Head of caudate nucleus (tissue), 42 donors: Measurements from ENCODE around the gene VPS26A.
"Not testable (repeated sequence)": the region's sequence is repeated elsewhere in the genome, so short reads cannot be mapped to it uniquely, and the experiment has no call there.

Experiments used
- DNase-seq, 42 donors: peaks; one replicate each; pipeline versions ENCODE4 v3.0.0 to v3.0.0-alpha.2; 2020 to 2021; ENCODE audit warnings: mixed read lengths in 7 of 42
- intact Hi-C: fragments of 100-400 bp; cut with DNase I; formaldehyde crosslinking; loops from one replicate; pipeline ENCODE4 v1.15.0; 2022

The VPS26A gene

DNA sequence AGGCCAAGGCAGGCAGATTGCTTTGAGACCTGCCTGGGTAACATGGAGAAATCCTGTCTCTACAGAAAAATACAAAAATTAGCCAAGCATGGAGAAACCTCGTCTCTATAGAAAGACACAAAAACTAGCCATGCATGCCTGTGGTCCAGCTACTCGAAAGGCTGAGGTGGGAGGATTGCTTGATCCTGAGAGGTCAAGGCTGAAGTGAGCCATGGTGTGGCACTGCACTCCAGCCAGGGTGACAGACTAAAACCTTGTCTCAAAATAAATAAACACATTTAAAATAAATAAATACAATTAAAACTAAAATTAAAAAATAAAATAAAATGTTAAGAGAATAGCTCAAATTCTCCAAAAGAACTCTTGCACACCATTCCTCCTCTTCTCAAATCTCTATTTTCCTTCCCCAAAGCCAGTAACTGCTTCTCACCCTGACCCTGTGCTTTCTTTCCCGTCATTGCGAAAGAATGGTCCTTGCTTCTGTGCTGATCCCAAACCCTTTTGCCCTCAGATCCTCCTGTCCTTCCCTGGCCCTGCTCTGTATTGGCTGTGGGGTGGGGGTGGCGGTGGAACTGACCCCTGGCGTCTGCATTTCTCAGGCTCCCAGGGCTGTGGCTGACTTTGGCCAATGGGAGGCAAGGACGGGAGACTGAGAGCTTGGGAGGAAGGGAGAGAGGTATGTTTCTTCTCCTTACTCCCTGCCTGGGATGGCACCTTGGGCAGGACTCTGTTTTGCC is 23.7 kb upstream of the VPS26A start:
- no peak for DNase-seq
- intact Hi-C loops, result no loop called here

DNA sequence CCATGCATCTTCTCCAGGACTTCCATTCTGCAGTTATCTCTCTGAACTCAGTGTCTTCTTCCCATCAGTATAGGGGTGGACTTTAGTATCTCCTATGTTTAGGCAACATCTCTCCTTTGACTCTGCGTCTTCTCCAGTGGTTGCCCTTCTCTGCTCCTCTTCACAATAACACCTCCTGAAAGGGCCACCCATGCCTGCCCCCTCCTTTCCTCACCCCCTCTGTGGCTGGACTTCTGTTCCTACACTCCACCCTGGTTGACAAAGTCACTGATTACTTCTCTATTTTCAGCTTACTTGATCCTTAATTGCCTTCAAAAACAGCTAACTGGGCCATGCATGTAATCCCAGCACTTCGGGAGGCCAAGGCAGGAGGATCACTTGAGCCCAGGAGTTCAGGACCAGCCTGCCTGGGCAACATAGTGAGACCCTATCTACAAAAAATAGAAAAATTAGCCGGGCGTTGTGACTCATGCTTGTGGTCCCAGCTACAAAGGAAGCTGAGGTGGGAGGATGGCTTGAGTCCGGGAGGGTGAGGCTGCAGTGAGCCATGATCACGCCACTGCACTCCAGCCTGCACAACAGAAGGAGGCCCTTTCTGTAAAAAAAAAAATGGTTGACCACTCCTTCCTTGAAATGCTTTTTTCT is 22.4 kb upstream of the VPS26A start:
- intact Hi-C loops, result no loop called here

DNA sequence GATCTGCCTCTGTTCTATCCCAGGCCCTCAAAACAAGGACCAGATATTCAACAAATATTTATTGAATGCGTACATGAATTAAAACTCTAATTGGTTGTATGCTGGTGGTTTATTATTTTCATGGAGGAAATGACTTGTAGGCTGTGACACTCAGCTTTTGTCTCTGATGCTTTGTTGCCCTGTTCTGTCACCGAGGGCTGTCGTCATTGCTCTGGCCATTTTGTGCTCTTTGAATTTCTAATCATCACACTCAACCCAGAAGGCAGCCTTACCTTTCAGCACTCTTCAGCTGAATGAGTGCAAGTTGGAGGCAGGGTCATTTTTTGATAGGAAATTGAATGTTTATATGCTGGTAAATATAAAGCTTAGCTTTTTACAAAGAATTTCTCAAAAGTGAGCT is 21.5 kb upstream of the VPS26A start:
- intact Hi-C loops, result no loop called here
- no peak for DNase-seq

More for the DNA sequence above, 22.4 kb upstream of the VPS26A start:
- DNase-seq, result no peak

DNA sequence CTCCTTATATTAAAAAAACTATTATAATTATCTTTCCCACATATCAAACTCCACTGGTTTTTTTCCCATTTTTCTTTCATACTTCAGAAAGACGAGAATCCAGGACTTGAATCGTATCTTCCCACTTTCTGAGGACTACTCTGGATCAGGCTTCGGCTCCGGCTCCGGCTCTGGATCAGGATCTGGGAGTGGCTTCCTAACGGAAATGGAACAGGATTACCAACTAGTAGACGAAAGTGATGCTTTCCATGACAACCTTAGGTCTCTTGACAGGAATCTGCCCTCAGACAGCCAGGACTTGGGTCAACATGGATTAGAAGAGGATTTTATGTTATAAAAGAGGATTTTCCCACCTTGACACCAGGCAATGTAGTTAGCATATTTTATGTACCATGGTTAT is 20.2 kb upstream of the VPS26A start:
- intact Hi-C loops, result no loop called here
- no peak for DNase-seq

DNA sequence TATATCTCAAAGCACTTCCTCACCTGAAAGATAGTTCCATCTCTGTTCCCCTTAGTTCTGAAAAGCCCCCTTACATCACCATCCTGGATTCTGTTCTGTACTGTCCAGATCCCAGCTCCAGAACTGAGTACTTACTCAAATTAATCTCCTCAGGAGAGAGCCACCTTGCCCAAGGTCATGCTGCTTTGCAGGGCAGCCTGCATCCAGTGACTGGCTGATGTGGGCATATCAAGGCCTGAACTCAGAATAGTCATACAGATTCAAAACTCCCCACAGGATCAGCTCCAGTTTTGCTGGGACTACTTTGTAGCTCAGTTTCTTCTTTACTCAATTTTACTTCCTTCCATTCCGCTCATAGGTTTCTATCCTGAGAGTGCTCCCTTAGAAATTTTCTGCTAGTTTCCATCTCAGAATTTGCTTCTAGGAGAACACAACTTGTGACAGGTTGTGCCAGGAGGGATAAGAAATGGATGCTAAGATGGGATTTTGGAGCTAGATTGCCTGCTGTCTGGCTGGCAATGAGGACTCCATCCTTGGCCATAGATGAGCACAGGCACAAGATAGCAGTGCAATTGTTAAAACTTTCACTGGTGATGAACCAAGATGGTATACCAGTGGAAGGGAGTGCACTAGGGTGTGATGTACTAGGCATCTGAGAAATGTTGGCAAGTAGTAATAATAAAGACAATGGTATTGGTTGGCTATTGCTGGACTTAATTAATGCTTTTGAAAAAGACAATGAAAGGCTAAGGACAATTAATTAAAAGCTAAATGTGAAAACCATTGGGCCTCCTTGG is 18.8 kb upstream of the VPS26A start:
- DNase-seq, result no peak
- intact Hi-C loops, result no loop called here

DNA sequence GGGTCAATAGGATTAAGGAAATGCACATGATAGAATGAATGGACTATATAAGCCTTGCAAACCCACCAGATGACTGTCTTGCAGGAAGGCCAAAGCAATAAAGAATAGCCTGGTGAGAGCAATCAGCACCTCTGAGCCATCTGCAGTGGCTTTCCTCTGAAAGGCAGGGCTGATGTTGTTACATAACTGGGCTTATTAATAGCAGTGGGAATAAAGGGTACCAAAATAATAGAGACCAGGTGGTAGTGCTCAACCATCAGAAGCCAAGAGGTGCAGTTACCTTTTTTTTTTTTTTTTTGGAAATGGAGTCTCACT is 16.8 kb upstream of the VPS26A start:
- intact Hi-C loops, result no loop called here
- DNase-seq, result no peak

DNA sequence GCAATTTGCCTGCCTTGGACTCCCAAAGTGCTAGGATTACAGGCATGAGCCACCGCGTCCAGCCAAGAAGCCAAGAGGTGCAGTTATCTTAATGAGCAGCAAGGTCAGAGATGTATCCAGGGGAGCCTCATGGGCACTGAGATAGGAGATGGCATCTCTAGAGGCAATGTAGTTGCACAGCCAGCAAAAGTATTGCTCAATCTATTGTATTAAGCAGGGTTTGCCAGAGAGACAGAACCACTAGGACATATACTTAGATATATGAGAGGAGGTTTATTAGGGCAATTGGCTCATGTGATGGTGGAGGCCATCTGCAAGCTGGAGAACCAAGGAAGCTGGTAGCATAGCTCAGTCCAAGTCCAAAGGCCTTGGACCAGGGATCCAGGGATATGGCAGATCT is 16.3 kb upstream of the VPS26A start:
- intact Hi-C loops, result no loop called here
- DNase-seq, result peak in 1 of 42 donors; percentile 22

DNA sequence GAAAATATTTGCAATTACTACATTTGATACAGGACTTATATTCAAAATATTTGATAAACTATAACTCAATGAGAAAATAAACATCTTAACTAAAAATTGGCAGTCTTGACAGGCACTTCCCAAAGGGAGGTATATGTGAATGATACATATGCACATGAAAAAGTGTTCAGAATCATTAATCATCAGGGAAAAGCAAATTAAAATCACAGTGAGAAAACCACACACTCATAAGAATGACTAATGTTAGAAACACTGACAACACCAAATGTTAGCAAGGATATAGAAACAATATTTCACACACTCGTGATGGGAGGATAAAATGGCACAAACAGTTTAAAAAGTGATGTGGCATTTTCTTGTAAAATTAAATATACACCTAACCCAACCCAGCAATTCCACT is 4.1 kb upstream of the VPS26A start:
- DNase-seq, result no peak
- intact Hi-C loops, result loop anchor here (5.0 kb wide), 2 partner anchors 57 to 133 kb away; partner anchors contain the start of gene KIFBP

DNA sequence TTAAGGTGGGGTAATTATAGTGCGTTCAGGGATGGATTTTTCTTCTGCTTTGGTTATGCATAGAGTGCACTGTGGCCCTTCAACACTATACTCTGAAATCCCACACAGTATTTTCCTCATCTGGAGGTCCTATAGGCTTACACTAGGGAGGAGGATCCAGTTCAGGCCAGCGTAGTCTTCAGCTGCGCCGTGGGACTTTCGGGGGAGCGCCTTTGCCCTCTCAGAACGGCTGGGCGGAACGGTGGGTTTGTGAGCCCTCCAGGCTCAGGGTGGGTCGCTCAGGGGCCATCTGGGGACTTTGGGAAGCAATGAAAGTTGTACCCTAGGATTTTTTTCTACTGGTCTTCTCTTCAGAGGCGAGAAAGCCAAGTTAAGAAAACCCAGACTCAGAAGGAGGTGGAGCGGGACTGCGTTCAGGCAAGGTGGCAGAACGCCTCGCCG is 652 bp upstream of the VPS26A start:
- DNase-seq, result peak in 2 of 42 donors; percentile 17 to 20
- intact Hi-C loops, result loop anchor here (5.0 kb wide), 2 partner anchors 54 to 136 kb away; partner anchors contain the start of gene KIFBP

DNA sequence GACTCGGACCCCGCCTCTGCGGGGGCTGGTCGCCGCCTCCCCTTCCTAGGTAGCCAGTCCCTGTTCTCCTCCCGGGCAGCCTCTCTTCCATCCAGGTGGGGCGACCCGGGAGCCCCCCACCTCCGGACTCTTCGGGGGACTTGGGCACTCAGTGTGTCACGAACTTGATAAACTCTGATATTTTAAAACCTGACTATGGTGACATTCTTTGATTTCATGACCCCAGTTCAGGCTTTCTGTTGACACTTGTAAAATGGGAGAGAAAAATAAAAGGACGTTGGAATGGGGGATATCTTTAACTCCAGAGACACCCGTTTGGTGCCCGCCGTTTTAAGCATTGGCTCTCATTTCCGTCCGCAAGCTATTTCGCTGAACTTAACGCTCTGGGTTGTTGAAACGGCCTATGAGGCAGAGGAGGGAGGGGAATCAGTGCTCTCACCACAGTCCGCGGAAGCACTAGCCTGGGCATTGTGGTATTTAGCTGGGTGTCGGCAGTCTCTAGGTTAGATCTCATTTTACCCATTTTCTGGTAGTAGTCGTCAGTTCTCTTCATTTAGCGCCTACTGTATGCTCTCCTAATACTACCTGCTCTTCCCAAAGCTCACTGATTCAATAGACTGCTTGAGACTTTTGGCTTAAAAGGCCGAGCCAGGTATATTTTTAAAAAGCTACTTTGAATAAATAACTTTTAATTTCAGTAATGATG is 738 bp downstream of the VPS26A start:
- intact Hi-C loops, result loop anchor here (5.0 kb wide), 2 partner anchors 53 to 137 kb away; partner anchors contain the start of gene KIFBP
- DNase-seq, result peak in 26 of 42 donors; percentile 6 to 53 (median 28)

DNA sequence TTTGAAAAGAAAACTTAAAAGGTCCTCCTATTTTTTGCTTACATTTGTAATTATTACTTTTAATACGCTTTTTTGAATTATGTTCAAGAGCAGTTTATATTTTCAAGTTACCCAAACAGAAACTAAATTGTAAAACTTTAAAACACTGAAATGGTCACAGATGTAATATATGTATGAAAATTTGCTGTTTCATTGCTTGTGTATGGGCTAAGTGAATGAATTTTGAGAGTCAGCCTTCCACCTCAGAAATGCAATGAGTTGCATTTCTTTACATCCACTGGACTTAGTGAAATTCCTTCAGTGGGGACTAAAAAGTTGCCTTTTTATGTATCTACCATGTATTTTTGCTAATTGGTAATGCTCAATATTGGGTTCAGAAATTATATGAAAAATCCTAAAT is 1.6 kb downstream of the VPS26A start:
- intact Hi-C loops, result no loop called here

DNA sequence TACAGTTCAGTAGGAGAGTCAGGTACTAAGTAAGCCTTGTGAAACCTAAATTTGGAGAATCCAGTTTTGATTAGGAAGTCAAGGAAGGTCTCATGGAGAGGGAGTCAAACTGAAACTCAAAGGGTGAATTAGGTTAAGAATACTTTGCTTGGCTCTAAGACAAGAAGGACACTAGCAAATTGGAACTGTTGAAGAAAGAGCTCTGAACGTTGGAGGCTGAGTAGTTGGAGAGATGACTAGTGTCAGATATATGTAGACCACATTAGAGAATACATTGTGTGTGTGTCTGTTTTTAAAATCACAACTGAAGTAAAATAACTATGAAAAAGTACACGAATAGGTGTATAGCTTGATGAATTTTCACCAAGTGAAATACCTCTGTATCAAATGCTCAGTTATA is 6.3 kb downstream of the VPS26A start:
- intact Hi-C loops, result no loop called here
- DNase-seq, result no peak

More for the DNA sequence above, 1.6 kb downstream of the VPS26A start:
- no peak for DNase-seq

DNA sequence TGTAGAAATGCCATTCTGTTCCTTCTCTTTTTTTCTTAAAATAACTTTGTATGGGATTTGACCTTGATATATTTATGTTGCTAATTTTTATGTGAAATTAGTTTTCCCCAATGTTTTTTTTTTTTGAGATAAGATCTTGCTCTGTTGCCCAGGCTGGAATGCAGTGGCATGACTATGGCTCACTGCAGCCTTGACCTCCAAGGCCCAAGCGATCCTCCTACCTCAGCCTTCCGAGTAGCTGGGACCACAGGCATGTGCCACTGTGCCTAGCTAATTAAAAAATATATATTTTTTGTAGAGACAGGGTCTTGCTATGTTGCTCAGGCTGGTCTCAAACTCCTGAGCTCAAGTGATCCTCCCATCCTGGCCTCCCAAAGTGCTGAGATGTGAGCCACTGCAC is 16.0 kb downstream of the VPS26A start:
- intact Hi-C loops, result no loop called here
- DNase-seq, result no peak

DNA sequence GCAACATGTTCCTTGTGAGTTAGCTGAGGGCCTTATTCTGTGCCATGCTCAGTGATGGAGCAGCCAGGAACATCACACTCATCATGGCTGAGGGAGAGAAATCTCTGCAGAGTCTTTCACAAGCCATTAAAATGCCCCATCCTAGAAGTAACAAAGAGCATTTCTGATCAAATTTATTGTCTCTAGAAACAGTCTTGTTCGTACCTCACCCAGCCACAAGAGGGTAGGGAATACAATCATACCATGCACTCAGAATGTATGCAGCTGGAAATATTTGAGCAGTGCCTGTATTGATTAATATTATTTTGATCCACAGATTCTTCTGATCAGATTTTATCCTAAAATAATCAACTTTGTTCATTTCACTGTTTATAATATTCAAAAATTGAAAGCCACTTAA is 17.3 kb downstream of the VPS26A start:
- DNase-seq, result no peak
- intact Hi-C loops, result no loop called here

DNA sequence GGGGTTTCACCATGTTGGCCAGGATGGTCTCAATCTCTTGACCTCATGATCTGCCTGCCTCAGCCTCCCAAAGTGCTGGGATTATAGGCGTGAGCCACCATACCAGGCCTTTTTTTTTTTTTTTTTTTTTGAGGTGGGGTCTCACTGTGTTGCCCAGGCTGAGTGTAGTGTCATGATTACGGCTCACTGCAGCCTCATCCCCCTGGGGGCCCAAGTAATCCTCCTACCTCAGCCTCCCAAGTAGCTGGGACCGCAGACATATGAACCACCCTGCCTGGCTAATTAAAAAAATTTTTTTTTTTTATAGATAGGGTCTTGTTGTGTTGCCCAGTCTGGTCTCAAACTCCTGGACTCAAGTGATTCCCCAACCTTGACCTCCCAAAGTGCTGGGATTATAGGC is 18.1 kb downstream of the VPS26A start:
- DNase-seq, intact Hi-C loops: not testable (repeated sequence)

DNA sequence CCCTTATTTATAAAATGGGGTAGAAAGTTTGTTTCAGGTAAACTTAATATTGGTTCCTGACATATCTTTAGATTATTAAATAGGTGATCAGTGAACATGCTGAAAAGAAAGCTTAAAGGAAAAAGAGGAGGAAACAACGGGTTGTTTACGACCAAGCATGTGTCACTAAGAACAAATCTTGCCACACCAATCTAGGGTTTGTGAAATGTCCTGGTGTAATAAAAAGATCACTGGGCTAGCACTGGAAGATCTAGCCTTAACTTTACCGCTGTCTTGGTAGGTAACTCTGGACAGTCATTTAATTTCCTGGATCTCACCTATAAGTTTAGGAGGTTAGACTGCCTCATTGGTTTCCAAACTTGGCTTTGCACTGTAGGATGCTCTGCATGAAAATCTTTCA is 19.0 kb downstream of the VPS26A start:
- intact Hi-C loops, result no loop called here
- DNase-seq, result no peak

DNA sequence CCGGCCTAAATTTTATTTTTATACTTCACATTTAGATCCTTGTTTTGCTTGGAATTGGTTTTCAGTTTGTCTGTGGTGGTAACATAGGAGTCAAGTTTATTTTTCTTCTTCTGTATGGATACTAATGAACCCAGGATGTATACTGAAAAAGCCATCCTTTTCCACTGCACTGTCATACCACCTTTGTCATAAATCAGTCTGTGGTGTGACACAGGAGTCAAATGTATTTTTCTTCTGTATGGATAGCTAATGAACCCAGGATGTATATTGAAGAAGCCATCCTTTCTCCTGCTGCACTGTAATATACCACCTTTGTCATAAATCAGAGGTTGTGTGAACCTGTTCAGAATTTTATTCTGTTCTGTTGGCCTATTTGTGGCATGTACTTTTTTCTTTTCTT is 21.4 kb downstream of the VPS26A start:
- intact Hi-C loops, result no loop called here
- no peak for DNase-seq

DNA sequence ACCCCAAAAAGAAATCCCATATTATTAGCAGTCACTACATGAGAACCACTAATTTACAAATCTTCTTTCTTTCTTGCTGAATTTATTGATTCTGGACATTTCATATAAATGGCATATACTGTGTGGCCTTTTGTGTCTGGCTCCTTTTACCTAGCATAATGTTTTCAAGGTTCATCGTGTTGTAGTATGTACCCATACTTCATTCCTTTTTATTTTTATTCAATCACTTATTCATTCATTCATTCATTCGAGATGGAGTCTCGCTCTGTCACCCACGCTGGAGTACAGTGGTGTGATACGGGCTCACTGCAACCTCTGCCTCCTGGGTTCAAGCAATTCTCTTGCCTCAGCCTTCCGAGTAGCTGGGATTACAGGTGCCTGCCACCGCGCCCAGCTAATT is 21.9 kb downstream of the VPS26A start:
- DNase-seq, result no peak
- intact Hi-C loops, result no loop called here

DNA sequence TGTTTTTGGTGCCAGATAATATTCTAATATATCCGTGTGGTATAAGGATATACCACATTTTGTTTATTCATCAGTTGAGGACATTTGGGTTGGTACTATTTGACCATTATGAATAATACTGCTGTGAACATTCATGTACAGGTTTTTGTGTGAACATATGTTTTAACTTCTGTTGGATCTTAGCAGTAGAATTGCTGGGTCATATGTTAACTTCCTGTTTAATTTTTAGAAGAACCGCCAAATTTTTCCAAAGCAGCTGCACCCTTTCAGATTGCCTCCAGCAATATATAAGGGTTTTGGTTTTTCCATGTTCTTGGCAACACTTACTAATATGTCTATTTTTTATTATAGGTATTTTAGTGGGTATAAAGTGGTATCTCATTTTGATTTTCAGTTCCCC is 22.8 kb downstream of the VPS26A start:
- no peak for DNase-seq
- intact Hi-C loops, result no loop called here

DNA sequence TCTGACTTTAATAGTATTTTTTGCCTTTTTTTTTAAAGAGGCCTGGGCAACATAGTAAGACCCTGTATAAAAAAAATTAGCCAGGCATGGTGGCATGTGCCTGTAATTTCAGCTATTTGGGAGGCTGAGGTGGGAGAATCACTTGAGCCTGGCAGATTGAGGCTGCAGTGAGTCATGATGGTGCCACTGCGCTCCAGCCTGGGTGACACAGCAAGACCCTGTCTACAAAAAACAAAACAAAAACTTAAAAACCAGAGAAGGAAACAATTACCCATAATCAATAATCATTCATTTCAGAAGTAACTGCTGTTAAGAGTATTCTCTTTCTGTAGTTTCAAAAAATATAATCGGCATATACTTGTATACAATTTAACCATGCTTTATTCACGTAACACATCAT is 28.0 kb downstream of the VPS26A start:
- intact Hi-C loops, result no loop called here

More for the DNA sequence above, 28.0 kb downstream of the VPS26A start:
- no peak for DNase-seq
